Cardiac fibroblast (primary cell): Measurements from ENCODE around the gene PLXNA4.
"Not testable (repeated sequence)": the region's sequence is repeated elsewhere in the genome, so short reads cannot be mapped to it uniquely, and the experiment has no call there.

Experiments used
- DNase-seq, 2 donors: peaks; one replicate each; pipeline versions ENCODE4 v3.0.0 to v3.0.0-alpha.2; 2010; ENCODE audit warnings: low read depth in 2 of 2
- H3K4me3 ChIP-seq, 2 donors: replicated peaks in 1 of 2; 1 replicate in 1 of 2; 2 replicates in 1 of 2; pipeline ENCODE4 v1.5.1; 2011; ENCODE audit warnings: low read depth in 2 of 2, low read length in 2 of 2, mild to moderate bottlenecking in 2 of 2, moderate library complexity in 1 of 2
- TF ChIP-seq, protein P1 (sequence below): IDR thresholded peaks from one replicate; pipeline ENCODE4 v1.5.1; 2011; ENCODE audit warnings: low read depth, mild to moderate bottlenecking, low read length, inconsistent platforms

PLXNA4 gene

GRCh38 chr7:132608523-132608922, 32.3 kb upstream of the PLXNA4 start:
- DNase-seq = no peak
- H3K4me3 ChIP-seq = no peak overlapping the region
- TF ChIP-seq, protein P1, sequence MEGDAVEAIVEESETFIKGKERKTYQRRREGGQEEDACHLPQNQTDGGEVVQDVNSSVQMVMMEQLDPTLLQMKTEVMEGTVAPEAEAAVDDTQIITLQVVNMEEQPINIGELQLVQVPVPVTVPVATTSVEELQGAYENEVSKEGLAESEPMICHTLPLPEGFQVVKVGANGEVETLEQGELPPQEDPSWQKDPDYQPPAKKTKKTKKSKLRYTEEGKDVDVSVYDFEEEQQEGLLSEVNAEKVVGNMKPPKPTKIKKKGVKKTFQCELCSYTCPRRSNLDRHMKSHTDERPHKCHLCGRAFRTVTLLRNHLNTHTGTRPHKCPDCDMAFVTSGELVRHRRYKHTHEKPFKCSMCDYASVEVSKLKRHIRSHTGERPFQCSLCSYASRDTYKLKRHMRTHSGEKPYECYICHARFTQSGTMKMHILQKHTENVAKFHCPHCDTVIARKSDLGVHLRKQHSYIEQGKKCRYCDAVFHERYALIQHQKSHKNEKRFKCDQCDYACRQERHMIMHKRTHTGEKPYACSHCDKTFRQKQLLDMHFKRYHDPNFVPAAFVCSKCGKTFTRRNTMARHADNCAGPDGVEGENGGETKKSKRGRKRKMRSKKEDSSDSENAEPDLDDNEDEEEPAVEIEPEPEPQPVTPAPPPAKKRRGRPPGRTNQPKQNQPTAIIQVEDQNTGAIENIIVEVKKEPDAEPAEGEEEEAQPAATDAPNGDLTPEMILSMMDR = no peak

GRCh38 chr7:132607656-132608055, 31.4 kb upstream of the PLXNA4 start:
- TF ChIP-seq, protein P1 = no peak
- H3K4me3 ChIP-seq = no peak overlapping the region
- DNase-seq = no peak

- TF ChIP-seq, protein P1 = no peak
- no peak for DNase-seq
- no peak overlapping the region for H3K4me3 ChIP-seq
These were observed 27.9 kb upstream of the PLXNA4 start for GRCh38 chr7:132604121-132604520.

- TF ChIP-seq, protein P1 = no peak
- DNase-seq = no peak
- no peak overlapping the region for H3K4me3 ChIP-seq
These were observed 27.1 kb upstream of the PLXNA4 start for GRCh38 chr7:132603220-132603833.

GRCh38 chr7:132601783-132602182, 25.5 kb upstream of the PLXNA4 start:
- DNase-seq = no peak
- TF ChIP-seq, protein P1 = no peak
- H3K4me3 ChIP-seq = no peak overlapping the region

- no peak for DNase-seq
- TF ChIP-seq, protein P1 = no peak
- no peak overlapping the region for H3K4me3 ChIP-seq
These were observed 20.3 kb upstream of the PLXNA4 start for GRCh38 chr7:132596588-132596987.

DNA sequence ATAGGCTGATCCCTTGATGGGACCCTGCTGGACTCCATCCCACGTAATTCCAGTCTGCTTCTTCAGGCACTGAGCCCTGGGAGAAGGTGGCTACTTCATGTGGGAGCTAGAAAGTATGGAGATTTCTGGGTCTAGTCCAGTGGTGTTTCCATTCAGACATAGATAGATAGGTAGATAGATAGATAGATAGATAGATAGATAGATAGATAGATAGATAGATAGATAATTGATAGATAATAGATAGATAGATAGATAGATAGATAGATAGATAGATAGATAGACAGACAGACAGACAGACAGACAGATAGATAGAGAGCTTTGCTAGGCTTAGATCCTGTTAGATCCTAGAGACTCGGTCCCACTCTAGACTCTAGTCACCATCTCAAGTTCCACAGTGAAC, 18.5 kb upstream of the PLXNA4 start:
- not testable (repeated sequence) for DNase-seq, H3K4me3 ChIP-seq
